Measurements from ENCODE around the gene RAP2A.

GRCh38 chr13:97417698-97418097 is 16.3 kb upstream of the RAP2A start:
- TF ChIP-seq CTCF (conservative IDR thresholded peaks at IDR 0.05; ENCODE audit: low read depth, low read length) (no peak), EZH2 (IDR thresholded peaks at IDR 0.05; ENCODE audit: low read length, unreplicated experiment) (no peak)
